Suppressor macrophage treated with lipopolysaccharide for 4 hours (primary cell): ENCODE measurements around the gene FARP1.

Source experiments
- DNase-seq: peaks from one replicate; pipeline ENCODE4 v3.0.0-alpha.2; 2020

FARP1 gene

GRCh38 chr13:98313023-98313921, 170.4 kb downstream of the FARP1 start:
- no peak for DNase-seq

DNA sequence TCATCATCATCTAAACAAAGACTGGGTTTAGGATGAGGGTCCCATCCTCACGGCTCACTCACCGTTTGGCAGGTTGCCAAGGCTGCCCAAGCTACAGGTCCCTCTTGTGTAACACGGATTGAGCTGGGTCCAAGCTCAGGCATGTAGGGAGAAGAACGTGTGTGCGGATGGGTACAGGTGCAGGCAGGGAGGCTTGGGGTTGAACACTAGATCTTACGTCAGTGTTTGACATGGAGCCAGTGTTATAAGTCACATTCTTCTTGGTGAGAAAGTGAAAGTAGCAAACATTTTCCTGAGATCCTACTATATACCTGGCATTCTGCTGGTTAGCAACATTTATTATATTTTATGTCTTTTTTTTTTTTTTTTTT, 171.0 kb downstream of the FARP1 start:
- DNase-seq: no peak

- no peak for DNase-seq
Observed at GRCh38 chr13:98315466-98315865, 172.6 kb downstream of the FARP1 start.

DNA sequence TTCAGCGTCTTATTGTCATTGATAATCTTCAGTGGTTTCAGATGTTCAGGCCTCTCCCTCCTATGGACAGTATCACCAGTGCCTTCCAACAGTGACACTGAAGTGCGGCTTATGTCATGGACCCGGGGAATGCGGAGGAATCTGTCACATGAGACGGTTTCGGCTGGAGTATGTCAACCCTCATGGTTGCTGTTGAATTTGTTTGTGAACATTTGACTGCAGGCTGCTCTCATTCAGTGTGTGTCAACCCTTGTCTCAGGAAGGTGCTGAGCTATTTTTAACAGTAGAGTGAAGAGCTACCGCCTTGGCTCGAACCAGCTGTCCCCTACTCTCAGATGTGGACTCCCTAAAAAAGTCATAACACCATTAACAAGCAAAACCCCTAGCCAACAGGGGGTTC, 173.0 kb downstream of the FARP1 start:
- DNase-seq: no peak

GRCh38 chr13:98317573-98318171, 174.8 kb downstream of the FARP1 start:
- DNase-seq: no peak

DNA sequence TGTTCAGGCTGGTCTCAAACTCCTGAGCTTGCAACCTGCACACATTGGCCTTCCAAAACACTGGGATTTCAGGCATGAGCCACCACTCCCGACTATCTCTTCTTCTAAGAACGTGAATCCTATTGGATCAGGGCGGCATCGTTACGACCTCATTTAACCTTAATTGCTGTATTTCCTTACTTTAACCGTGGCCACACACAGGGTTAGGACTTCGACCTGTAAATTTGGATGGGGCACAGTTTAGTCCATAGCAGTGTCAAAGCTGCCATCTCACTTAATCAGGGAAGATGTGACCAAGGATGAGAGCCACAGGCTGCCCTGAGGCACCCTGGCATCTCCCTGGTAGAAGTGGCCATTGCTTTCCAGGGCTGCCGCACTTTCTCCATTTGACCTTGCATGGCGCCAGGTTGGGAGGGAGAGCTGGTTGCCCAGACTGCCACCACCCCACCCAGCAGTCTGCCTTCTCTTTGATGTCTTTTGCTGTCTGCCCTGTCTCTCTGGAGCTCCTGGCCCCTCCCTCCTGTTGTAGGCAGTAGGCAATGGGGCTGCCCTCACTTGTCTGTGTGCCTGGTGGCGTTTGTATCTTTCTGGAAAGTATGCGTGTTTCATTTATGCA, 175.5 kb downstream of the FARP1 start:
- no peak for DNase-seq

- no peak for DNase-seq
Observed at GRCh38 chr13:98320561-98321105, 177.7 kb downstream of the FARP1 start.

- DNase-seq: no peak
Observed at GRCh38 chr13:98321395-98321794, 178.5 kb downstream of the FARP1 start.

DNA sequence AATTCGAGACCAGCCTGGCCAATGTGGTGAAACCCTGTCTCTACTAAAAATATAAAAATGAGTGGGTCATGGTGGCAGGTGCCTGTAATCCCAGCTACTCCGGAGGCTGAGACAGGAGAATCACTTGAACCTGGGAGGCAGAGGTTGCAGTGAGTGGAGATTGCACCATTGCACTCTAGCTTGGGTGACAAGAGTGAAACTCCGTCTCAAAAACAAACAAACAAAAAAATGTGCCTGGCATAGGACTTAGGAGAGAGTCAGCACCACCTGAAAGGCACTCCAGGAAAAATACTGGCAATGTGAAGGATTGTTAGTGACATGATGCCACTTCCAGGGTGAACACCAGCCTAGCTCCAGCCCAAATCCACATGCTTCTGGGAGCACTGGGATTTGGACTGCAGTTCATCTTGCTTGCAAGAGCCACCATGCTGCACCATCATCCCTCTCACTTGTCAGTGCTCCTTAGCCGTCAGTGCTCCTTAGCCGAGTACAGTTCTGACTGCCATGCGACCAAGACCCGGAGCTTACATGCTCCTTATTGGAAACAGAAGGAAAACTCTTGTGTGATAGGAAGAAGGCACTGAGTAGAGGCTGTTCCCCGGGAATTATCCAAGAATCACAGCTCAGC, 179.3 kb downstream of the FARP1 start:
- no peak for DNase-seq

DNA sequence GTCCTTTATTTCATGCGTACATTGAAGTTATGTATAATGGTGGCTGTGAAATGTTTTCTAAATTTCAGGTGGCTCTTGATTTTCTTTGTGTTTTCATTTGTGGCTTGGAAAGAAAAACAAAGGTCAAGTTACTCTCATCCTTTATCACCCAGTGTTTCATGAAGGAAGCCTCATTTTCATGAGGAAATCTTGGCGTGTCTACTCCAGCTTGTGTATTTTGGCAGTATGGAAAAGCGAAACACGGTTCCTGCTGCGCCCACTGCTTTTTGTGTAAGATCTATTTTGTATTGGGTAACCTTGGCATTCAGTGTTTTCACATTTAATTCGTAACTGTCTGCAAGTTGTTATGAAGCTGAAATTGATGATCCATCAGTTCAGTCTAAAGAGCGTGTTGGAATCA, 181.2 kb downstream of the FARP1 start:
- no peak for DNase-seq

GRCh38 chr13:98325724-98326123, 182.8 kb downstream of the FARP1 start:
- no peak for DNase-seq

GRCh38 chr13:98326291-98326690, 183.4 kb downstream of the FARP1 start:
- DNase-seq: no peak

GRCh38 chr13:98327371-98328270, 184.7 kb downstream of the FARP1 start:
- no peak for DNase-seq

GRCh38 chr13:98328511-98328910, 185.6 kb downstream of the FARP1 start:
- no peak for DNase-seq

GRCh38 chr13:98332222-98332621, 189.3 kb downstream of the FARP1 start:
- no peak for DNase-seq

- no peak for DNase-seq
Observed at GRCh38 chr13:98332691-98333090, 189.8 kb downstream of the FARP1 start.

DNA sequence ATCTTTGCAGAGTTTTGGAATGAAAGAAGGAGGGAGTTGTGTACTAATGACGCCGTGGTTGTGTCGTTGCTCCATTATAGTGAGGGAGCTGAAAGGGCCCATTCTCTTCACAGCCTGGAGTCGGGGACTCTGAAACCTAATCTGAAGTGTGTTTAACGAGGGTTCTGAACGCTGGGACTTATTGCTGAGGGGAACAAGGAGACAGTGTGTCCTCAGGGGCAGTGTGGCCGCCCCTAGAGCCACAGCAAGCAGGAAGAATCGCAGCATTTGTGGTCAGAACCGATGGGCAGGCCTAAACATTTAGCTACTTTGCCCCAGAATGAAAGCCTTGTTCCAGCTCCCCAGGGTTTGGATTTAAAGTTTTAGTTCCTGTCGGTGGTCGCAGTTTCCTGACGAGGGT, 190.6 kb downstream of the FARP1 start:
- DNase-seq: no peak

DNA sequence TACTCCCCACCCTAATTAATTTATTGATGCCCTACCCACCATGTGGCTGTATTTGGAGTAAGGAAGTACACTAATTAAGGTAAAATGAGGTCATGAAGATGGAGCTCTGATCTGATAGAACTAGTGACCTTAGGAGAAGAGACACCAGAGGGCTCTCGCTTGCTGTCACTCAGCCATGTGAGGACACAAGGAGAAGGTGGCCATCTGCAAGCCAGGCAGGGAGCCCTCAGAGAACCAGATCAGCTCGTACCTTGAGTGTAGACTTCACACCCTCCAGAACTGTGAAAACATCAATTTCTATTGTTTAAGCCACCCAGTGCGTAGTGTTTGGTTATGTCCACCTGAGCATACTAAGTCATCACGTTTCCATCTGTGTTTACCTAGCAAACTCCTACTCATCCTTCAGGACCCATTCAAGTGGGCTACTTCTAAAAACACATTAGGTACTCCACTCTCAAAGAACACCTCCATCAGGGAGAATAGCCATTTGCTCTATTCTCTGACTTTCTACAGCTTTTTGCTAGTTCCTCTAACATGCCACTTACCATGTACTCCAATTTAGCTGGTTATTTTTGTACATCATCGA, 191.8 kb downstream of the FARP1 start:
- no peak for DNase-seq

DNA sequence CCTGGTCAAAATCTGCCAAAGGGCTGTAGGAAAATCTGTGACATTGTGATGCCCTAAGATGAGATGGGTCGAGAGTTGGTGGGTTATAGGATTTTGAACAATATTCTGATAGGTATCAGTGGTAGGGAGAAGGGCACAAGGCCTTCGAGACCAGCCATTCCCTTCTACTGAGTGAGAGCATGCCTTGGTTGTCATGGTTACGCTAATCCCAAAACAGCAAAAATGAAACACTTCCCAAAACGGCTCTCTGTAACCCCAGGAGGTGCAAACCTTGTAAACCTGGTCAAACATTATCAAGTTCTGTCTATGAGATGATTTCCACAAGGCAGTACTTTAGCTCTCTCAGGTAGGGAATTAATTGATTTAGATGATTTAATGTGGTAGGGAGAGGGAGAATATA, 192.8 kb downstream of the FARP1 start:
- no peak for DNase-seq

DNA sequence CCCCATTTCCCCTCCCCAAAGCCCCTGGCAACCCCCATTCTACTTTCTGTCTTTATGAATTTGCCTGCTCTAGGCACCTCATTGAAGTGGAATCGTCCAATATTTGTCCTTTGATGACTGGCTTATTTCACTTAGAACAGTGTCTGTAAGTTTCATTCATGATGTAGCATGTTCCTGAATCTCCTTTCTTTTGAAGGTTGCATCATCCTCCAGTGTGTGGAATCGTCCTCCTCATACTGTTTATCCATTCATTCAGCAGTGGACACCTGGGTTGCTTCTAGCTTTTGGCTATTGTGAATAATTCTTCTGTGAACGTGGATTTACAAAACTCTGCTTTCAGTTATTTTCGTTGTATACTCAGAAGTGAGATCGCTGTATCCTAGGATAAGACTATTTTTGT, 195.4 kb downstream of the FARP1 start:
- DNase-seq: no peak

DNA sequence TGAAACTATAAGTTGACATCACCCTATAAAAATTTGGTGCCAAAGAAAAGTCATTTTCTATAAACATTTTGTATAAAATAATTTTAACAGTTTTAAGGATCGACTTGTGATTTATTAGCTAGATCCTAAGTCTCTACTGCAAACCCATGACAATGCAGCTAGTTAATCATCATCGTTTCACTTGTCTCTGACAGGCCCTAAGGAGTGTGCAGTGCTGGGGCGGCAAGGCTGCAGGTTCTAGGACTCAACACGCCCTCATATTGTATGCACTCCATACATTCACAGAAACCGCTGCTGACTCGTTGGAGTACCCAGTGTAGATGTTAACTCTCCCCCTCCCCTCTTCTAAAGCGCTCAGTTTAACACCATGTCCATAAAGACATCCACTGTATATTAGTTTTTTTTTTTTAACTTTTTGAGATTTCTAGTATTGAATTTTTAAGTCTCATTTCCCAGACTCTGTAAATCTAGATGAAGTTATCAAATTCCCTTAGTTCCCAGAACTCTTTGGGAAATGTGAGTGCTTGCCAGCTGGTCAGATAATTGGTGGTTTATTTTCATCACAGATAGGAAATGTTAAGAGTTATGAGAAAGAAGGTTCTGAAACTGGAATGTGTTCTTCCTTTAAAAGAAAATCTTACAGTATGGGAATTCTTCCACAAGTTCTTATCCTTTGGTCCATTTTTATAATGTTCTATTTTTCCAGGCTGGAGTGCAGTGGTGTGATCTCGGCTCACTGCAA, 197.0 kb downstream of the FARP1 start:
- DNase-seq: no peak
